HG02571 (cell line): ENCODE results near the gene PACRG.
"Not testable (repeated sequence)": the region's sequence is repeated elsewhere in the genome, so short reads cannot be mapped to it uniquely, and the experiment has no call there.

Source experiments
- ATAC-seq: cut with Tn5 transposase; IDR thresholded peaks from one replicate; pipeline ENCODE4 v1.9.1; 2021; ENCODE audit warnings: mild to moderate bottlenecking, moderate library complexity; ENCODE audit not compliant: unreplicated experiment

PACRG gene

DNA sequence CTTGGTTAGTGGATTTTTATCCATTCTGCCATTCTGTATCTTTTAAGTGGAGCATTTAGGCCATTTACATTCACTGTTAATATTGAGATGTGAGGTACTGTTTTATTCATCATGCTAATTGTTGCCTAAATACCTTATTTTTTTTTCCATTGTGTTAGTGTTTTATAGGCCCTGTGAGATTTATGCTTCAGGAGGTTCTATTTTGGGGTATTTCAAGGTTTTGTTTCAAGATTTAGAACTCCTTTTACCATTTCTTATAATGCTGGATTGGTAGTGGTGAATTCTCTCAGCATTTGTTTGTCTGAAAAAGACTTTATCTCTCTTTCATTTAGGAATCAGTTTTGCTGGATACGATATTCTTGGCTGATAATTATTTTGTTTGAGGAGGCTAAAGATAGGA lies 255.5 kb downstream of the PACRG start:
- not testable (repeated sequence) for ATAC-seq

GRCh38 chr6:162998777-162999176 lies 271.0 kb downstream of the PACRG start:
- ATAC-seq: no peak

GRCh38 chr6:162999575-163000285 lies 272.0 kb downstream of the PACRG start:
- ATAC-seq: no peak

DNA sequence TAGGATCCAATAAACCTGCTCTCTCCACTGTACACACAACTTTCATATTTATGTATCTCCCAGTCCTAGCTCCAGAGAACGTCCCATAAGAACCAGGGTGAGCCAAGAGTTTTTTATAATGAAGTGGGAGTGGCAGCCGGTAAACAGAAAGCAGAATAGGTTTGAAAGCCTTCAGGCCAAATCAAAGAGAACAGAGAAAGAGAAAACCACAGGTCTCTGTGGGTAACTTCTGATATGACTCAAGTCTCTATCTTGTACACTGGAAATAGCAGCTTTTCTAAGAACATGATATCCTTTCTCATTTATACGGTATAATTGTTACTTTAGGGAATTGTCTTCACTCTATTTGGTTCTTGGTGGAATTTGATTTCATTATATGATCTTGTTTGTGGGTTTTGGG lies 273.6 kb downstream of the PACRG start:
- ATAC-seq: peak; percentile 91

GRCh38 chr6:163008186-163008585 lies 280.4 kb downstream of the PACRG start:
- no peak for ATAC-seq

DNA sequence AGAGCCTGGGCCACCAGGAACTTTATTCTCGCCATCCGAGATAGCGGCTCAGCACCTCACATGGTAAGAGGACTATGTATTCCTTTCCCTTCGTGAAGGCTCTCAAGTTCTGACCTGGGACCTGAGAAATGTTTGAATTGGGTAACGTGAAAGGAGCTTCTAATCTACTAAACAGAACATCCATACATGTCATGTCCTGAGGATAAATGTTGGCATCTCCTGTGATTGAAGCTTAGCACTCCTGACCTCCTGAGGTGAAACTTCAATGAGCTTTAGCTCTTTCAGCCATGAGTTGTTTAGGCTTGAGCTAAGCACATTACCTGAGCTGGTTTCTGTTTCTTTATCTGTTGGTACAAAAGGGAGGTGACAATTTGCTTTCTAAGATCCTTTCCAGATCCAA lies 280.9 kb downstream of the PACRG start:
- no peak for ATAC-seq

DNA sequence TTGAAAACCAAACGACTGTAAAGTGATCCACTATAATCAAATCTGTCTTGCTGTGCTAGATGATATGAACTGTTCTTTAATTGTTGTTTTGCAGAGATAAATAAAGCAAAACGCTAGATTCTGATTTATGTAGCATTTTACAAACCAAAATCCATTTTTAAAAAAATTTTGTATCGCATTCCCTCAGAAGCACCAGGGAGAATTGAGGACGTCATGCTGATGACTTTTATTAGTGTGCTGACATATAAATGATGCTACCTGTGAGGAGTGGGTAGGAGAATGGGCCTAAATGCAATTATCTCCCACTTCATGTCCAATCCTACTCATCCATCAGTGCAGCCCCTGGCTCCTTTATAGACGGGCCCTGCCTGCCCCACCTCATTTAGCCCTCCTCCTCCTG lies 282.4 kb downstream of the PACRG start:
- no peak for ATAC-seq

- no peak for ATAC-seq
Observed at GRCh38 chr6:163014736-163015135, 287.0 kb downstream of the PACRG start.

- ATAC-seq: no peak
Observed at GRCh38 chr6:163017801-163018200, 290.0 kb downstream of the PACRG start.

GRCh38 chr6:163019926-163020325 lies 292.2 kb downstream of the PACRG start:
- no peak for ATAC-seq

GRCh38 chr6:163021054-163021453 lies 293.3 kb downstream of the PACRG start:
- no peak for ATAC-seq

- ATAC-seq: no peak
Observed at GRCh38 chr6:163023700-163024099, 295.9 kb downstream of the PACRG start.

DNA sequence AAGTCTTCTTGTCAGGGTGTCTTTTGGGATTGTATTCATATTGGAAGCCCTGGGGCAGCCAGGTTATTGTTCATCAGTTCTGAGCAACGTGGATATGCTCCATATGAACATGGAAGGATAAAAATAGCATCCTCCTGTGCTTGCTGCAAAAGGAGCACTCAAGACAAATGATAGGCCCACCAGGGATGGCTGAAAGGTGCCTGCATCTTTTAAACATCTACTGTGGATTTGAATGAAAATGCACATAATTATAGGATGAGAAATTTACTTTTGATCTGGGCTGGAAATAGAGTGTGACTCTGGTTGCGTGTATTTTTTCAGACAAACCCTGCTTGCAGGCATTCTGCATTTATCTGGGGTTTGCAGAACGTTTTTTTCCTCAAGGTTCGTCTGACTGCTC lies 299.1 kb downstream of the PACRG start:
- no peak for ATAC-seq

- no peak for ATAC-seq
Observed at GRCh38 chr6:163030980-163031379, 303.2 kb downstream of the PACRG start.

DNA sequence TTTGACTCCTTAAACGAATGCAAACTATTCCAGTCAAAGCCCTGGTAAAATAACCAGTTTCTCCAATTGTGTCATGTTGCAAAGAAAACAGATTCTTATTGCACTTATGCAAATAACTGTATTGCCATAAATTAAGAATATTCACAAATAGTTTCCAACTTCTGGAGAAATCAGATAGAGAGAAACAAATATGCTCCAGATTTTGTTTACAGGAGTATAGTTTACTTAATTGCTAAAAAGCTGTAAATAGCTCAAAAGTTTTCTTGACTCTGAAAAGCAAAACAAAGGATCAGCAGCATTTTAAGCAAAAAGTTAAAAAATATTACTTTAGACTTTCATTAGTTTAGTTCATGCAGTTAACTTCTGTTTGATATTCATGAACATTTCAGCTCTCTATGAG lies 304.2 kb downstream of the PACRG start:
- ATAC-seq: no peak

DNA sequence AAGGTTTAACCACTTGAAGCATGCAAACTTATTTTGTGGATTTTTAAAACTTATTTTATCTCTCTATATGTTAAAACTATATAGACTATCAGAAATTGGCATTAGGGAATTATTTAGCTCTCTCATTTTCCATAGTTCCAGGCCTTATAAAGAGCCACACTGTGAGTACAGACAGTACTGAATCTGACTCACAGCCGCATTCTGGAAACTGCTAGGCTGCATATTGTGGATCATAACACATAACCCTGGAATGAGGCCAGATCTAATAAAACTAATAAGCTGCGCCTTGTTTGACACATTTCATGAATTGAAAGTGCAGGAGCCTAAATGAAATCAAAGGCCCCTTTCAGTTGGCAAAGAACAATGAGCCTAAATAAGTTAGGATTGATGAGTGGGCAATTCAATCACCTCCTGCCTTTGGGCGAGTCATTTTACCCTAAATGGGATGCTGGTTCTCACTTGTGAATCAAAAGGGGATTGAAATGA lies 308.4 kb downstream of the PACRG start:
- no peak for ATAC-seq

DNA sequence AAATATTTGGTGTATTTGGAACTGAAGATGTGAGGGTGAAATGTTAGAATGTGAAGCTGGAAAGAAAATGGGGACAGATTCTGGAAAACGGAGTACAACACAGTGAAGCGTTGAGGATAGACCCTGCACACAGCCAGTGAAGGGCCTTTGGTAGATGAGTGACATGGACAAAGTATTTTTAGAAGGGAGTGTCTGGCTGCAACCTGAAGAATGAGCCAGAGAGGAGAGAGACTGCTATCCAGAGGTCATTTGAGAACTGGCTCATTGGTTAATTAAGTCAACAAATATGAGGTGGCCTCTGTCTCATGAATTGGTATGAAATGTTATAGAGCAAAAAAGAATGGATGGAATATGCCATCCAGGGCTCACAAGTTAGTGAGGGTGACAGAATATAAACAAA lies 310.5 kb downstream of the PACRG start:
- ATAC-seq: no peak

DNA sequence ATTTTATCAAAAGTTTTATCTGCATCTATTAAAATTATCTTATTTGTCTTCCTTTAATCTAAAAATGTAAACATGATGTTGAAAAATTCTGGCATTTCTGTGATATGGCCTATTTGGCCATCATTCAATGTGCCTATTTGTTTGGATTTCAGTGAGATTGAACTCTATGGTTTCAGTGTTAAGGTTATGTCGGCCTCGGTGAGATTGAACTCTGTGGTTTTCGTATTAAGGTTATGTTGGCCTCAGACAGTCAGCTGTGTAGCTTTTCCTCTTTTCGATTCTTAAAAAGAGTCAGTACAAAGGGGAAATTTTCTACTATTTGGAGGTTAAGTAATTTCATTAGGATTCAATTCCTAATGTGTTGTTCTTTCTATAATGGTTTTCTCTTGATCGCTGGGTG lies 320.6 kb downstream of the PACRG start:
- ATAC-seq: no peak

GRCh38 chr6:163053667-163054344 lies 326.0 kb downstream of the PACRG start:
- no peak for ATAC-seq

DNA sequence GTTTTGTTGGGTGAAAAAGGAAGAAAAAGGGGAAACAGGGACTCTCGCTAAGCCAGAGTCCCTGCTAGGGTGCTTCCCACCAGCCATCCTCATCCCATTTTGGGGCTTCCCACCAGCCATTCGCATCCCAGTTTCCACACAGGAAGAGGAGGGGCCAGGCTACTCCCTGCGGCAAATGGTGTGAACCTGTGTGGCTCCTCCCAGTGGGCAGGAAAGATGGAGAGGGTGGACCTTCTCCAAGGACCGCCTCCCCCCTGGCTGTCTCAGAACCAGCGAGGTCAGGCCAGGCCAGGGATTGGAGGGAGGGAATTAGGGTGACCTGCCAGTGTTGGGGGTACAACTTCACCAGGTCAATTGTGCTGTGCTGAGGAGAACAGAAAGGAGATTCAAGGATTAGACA lies 326.9 kb downstream of the PACRG start:
- ATAC-seq: no peak

GRCh38 chr6:163057260-163057659 lies 329.5 kb downstream of the PACRG start:
- ATAC-seq: no peak

- ATAC-seq: no peak
Observed at GRCh38 chr6:163062790-163063189, 335.0 kb downstream of the PACRG start.

DNA sequence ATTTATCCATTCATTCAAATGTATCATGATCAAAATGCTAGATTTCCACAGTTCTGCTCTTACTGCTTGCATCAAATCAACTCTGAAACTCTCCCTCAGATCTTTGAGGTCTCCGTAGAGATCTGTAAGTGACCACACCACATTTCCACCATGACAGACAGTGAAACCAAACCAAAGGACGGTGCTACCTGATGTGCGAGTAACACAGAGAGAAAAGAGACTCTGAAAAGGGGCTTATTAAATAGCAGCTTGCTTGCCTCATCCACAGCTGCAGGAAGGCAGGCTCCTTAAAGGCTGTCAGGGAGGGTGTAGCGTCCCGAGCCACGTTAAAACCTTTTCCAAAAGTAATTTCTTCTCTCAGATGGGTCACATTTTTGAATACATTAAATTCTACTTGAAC lies 335.8 kb downstream of the PACRG start:
- ATAC-seq: no peak
